ENCODE data around the gene RNU2-63P.
"Not testable (repeated sequence)": the region's sequence is repeated elsewhere in the genome, so short reads cannot be mapped to it uniquely, and the experiment has no call there.

RNU2-63P gene

DNA sequence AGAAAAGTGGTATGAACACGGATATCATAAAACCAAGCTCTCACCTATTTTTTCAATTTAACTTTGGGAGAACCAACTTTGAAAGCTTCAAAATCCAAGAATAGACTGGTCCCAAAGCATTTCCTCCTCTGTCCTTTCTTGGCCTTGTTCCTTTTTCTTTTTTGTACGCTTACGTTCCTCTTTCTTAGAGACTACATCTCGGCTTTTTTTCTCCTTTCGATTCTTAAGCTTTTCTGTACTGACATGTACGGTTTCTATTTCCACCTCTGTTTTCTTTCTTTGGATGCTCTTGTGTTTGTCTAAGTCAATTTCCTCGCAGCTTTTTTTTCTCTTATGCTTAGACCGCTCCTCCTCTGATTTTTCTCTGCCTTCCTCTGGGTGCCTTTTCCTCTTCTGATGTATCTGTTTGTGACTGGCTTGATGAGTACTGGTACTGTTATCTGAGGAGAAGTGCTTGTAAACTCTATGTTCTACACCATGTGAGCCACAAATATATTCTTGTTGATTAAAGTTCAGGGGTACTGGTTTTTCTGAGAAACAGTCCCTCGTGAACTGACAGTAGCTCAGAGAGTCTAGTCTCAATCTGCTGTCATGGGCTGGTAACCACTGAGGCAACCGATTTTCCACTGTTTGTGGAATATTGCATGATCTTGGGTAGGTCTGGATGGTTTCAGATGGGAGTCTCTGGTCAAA is 11.5 kb upstream of the RNU2-63P start:
- no peak for DNase-seq

DNA sequence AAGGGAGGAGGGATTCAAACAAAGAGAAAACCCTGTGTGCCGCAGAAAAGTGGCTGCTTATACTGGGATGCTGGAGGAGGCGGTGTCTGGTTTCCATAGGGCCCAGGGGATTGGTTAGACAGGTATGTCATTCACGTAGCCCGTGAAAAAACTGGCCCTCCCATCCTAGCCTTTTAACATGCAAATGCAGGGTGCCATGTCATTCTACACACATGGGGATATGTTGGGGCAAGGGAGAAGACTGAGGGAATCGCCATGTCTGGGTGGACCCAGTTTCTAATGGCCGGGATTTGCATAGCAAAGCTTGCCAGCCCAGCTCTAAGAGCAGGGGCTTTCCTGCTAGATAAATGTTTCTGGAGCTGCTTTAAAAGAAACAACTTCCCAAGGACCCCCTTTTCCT is 8.2 kb upstream of the RNU2-63P start:
- DNase-seq = no peak

DNA sequence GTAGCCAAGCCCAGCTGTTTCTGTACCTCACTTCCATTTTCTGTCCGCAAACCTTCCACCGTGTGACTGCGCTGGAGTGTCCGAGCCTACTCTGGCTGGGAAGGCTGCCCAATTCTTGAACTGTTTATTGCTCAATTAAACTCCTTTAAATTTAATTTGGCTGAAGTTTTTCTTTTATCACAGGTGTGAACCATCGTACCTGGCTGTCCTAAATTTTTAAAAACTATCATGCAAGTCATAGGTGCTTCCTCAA is 6.2 kb upstream of the RNU2-63P start:
- DNase-seq = no peak

DNA sequence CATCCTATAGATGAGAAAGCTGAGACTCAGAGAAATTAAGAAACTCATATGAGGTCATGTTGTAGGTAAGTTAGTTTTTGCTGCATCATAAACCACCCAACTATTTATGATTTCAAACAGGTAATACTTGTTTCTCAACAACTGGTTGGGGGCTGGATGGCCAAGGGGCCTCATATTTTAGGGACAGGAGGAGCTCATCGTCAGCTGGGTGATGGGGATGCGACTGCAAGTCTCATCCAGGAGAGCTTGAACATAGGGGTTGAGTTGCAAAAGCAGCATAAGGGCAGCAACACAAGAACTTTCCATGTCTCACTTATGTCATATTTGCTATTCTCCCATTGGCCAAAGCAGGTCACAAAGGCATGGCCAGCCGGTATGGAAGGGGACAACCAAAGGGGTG is 3.6 kb upstream of the RNU2-63P start:
- no peak for DNase-seq

DNA sequence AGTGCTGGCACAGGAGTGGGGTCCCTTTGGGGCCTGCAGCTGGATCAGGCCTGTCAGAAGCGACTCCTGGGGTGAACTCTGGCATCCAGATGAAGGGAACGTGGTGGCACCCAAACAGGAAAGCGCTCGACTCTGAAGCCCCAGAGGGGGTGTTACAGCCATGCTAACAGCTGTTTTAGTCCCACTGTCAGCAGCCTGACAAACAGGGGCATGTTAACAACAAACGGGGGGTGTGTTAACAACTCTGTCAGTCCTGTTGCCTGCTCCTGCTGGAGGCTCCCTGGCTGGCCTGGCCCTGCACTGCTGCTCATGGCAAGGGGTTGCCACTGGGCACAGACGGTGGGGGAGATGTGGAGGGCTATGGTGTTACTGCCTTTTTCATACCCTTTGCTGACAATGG is 2.6 kb upstream of the RNU2-63P start:
- no peak for DNase-seq

DNA sequence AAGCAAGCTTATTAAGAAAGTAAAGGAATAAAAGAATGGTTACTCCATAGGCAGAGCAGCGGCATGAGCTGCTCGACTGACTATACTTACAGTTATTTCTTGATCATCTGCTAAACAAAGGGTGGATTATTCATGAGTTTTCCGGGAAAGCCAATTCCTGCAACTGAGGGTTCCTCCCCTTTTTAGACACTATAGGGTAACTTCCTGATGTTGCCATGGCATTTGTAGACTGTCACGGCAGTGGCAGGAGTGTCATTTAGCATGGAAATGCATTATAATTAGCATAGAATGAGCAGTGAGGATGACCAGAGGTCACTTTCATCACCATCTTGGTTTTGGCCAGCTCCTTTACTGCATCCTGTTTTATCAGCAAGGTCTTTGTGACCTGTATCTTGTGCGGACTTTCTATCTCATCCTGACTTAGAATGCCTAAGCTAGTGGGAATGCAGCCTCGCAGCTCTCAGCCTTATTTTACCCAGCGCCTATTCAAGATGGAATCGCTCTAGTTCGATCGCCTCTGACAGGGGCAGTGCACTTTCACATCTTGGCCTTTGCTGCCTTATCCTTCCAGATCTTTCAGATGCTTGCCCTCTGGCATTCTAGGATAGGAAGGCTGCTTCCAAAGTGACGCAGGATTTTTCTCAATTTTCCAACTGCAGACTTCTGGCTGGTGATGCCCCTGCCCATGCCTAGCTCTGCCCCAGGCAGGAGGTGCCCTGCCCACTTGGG is 1.9 kb upstream of the RNU2-63P start:
- DNase-seq = not testable (repeated sequence)

DNA sequence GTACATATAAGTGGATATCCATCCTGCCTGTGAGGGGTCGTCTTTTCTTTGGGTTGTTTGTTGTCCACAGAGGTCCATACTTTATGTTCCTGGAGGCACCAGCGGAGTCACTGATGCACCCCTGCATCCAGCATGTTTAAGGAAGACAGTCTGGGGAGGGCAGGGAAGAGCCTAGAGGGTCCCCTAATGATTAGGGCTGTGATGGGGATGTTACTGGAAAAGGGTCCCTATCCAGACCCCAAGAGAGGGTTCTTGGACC is 1.4 kb upstream of the RNU2-63P start:
- DNase-seq = not testable (repeated sequence)

DNA sequence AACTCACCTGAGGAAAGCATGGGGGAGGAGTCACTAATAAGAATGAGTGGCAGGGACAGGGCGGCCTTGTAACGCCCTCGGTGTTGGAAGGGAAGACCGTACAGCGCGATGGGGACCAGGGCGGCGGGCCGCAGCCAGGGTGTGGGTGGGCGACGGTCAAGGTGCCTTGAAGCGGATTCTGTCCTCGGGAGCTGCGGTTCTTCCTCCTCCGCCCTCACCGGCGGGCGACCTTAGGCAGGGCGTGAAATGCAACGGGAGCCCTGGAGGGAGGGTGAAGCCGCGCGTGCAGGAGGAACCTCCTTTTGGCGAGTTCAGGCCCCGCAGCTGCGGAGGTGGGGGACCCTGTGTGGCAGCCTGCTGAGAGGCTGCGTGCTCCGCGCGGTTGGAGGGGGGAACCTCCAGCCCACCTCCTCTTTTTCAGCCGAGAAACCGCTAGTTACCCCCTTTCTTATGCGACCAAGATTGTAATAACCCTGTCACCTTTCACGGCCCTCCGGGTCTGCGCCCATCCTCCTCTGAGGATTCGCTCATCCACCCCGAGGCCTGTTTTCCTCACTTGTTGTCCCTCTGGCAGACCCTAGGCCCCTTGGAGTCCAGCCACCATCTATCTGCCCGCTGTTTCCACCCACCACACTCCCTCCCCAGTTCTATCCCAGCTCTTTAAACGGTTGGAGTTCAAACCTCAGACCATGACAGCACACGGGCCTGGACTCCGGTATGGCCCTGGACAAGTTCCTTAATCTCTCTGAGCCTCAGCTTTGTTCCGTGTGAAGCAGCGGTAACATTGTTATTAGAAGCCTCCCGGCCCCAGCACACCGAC is 823 bp upstream of the RNU2-63P start:
- DNase-seq = peak; percentile 85

DNA sequence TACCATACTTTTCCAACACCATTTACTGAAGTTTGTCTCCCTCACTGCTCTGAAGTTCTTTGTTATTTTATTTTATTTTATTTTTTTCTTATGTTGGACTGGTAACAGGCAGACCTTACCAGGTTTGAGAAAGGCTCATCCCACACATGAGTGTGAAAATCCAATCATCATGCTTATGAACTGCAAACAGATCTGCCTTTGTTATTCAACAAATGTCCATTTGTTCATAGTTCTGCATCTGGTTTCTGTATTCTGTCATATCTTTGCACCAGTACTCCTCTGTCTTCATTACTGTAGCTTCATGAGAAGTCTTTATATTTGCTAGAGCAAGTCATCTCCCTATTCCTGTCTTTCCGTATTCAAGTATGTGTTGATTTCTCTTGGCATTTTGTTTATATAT is 5.3 kb downstream of the RNU2-63P start:
- DNase-seq = no peak

DNA sequence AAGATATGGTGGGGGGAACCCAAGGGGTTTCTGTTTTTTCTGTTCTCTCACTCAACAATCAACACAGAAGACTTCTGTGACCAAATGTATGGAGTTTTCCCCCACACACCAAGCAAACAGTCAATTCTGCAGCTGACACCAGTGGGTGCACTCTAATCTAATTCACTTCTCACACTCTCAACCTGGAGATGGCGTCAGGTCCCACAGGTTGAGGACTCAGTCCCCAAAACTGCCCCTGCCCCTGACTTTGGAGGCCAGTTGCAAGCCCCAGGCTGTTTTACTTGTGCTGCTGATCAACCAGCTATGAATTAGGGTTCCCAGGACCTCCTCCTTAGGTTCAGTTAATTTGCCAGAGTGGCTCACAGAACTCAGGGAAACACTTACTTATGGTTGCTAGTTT is 6.2 kb downstream of the RNU2-63P start:
- no peak for DNase-seq

DNA sequence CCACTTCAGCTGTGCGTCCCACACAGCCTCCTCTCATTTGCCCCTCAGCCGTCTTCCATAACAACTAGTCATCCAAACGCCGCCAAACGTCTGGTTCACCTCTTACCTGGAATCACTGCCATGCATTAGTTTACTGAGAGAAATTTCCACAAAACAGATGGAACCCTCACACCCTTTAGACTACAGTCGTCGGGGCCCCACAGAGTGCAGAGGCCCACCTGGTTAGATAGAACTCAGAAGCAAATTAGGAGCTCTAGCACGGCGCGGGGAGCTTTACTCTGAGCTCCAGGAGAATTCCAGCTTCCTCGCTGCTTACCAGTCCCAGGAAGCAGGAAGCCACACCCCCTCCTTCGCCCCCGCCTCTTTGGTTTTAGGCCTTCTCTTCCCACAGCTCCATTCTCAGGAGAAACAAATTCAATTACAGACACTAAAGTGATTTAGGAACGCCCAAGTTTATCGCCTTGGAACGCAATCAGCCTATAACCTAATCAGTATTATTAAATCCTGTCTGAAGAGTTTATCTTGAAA is 9.4 kb downstream of the RNU2-63P start:
- no peak for DNase-seq

DNA sequence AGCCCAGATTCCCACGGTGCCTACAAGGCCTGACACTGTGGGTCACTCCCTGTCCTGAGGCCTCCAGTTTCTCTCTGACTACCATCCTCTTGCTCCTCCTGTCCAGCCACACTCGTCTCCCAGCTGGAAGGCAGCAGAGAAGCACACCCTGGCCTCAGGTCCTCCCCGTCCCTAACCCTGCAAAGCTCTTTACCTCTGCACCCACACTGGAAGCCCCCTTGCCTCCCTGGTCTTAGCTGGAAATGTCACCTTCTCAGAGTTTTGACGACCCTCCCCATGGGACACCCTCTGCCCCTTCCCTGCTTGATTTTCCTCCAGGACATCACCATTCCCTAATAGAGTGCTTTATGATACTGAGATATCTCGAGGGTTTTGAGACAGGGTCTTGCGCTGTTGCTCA is 10.6 kb downstream of the RNU2-63P start:
- no peak for DNase-seq

DNA sequence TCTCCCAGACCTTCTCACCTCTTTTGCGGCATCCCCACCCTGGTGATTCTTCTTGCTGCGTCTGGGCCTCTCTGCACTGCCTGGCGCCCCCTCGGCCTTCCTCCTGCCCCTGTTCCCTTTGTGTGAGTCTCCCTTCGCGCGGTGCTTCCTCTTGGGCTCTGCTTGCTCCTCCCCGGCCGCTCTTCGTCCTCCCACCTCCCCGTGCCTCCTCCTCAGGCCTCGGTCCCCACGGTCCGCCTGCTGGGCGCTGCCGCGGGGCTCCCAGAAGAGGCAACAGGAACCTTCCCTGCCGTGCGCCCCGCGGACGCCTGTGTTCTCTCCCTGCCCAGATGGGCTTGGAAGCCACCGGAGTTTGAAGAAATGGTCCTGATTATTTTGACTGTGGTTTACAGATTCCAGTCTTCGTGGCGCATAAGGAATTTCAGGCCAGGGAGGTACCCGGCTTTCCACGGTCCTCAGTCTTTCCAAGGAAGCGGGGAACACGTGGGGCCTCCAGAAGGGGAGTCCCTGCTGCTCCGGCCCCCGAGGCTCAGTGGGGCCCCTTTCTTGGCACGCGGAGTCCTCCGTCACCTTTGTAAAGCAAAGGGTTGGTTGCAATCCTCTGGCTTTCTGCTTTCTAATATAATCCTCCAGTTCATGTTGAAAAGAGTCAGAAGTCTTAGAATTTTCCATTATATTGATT is 13.1 kb downstream of the RNU2-63P start:
- no peak for DNase-seq

DNA sequence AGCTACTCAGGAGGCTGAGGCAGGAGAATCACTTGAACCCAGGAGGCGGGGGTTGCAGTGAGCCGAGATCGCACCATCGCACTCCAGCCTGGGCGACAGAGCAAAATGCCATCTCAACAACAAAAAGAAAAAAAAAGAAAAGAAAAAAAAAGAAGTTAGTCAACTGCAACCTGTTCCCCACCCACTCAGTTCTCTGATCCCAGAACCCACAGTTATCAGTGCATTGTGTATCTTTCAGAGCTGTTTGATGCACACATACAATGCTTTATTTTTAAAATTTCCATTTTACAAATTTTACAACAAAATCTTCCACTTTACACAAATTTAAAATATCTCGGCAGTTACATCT is 14.0 kb downstream of the RNU2-63P start:
- DNase-seq = no peak

DNA sequence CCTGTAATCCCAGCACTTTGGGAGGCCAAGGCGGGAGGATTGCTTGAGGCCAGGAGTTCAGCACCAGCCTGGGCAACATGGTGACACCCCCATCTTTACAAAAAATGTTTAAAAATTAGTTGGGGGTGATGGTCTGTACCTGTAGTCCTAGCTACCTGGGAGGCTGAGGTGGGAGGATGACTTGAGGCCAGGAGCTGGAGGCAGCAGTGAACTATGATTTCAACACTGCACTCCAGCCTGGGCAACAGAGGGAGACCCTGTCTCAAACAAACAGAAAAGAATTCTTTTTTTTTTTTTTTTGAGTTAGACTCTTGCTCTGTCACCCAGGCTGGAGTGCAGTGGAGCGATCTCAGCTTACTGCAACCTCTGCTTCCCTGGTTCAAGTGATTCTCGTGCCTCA is 15.9 kb downstream of the RNU2-63P start:
- not testable (repeated sequence) for DNase-seq

DNA sequence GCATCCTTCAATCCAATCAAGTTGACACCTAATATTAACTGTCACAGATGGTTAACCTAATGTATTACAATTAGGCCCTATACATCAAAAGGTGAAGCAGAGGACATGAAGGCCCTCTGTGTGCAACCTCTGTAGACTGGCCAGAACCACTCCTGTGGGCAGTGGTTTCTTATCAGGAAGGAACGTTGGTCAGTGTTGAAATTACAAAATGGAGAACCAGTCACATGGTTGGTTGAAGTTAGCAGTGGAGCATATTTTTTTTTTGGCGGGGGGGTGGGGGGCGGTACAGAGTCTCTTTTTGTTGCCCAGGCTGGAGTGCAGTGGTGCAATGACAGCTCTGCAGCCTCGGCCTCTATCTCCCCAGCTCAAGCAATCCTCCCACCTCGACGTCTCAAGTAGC is 19.8 kb downstream of the RNU2-63P start:
- DNase-seq = no peak

DNA sequence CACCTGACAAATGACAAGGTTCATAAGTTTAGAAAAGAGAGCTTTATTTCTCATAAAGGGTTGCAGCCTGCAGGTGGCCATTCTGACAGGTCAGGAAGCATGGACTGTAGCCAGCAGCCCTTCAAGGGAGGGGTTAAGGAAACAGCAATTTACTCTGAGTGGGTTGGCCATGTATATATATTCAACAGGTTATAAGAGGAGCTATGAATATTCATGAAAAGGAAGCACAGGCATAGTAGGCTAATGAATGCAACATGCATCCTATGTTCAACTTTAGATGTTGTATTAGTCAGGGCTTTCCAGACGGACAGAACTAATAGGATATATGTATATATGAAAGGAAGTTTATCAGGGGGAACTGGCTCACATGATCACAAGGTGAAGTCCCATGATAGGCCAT is 20.6 kb downstream of the RNU2-63P start:
- no peak for DNase-seq

DNA sequence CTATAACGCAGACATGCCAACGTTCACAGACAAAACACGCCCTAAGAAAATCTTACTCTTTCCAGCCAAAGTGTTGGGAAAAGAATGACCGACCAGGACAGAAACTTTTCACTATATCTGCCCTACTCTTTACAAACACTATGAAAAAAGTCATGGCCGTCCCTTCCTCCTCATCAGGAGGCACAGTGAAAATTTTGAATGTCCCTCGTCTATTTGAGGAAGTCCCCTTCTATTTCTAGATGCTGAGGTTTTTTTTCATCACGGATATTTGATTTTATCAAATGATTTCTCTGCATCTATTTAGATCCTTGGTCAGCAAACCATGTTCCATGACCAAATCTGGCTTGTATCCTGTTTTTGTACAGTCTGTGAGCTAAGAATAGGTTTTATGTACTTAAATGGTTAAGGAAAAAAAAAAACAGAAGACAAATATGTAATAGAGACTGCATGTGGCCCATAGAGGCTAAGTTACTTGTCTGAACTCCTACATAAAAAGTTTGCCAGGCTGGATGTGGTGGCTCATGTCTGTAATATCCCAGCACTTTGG is 22.0 kb downstream of the RNU2-63P start:
- not testable (repeated sequence) for DNase-seq

DNA sequence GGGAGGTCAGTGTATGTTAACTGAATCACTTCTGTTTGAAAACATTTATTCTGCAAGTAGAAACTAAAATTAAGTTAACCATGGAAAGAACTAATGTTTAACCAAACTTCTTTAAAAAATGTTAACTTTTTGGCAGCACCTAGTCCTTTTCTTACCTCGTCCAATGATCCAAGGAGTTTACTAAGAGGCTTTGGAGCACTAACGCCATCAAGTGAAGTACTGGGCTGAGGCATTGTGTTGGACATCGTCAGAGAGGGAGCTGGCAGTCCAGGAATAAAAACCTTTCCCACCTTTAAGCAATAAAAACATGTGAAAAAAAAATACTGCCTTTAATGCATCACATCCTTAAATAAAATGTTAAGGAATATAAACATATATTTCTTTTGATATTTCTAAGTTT is 23.8 kb downstream of the RNU2-63P start:
- not testable (repeated sequence) for DNase-seq

DNA sequence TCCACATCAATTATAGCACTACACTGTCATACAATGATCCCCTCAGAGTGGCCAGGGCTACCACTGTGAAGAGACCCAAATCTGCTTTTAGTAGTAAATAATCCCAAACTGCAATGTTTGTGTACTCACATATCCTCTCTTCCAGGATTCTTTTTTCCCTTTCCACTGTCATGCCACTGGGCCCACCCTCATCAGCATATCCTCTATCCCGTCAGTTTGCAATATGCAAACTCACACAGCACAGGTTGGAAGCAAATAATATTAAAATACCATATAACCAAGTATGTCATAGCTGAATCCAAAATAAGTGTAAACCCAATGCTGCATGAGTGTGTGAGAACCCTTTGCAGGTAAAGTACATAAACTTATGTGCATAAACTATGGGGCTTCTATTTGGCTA is 28.9 kb downstream of the RNU2-63P start:
- DNase-seq = not testable (repeated sequence)

DNA sequence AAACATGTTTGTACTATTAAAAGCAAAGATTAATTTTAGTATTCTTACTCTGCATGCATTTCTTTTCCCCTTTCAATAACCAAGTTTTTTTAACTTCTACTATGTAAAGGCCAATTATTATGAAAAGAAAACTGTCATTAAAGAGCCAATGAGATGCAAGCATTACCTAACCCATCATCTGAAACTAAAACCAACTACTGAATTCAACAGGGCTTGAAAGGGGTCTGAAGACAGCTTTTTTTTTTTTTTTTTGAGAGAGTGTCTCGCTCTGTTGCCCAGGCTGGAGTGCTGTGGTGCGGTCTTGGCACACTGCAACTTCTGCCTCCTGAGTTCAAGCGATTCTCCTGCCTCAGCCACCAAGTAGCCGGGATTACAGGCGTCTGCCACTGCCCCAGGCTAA is 30.4 kb downstream of the RNU2-63P start:
- DNase-seq = not testable (repeated sequence)

DNA sequence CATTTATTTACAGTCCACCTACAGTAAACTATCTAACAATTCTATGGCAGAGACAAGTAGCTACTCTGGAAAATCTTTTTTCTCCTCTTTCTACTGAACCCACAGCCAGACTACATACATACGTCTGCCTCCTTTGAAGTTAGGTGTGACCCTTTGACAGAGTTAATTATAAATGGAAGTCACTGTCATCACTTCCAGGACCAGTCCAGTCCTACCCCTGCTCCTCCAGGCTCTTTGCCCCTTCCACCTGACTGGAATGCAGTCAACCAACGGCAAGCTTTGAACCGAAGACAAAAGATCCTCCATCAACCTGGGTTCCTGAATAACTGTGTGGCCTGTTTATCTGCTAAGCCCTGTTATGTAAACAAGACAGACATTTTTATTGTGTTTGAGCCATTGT is 35.2 kb downstream of the RNU2-63P start:
- DNase-seq = not testable (repeated sequence)

DNA sequence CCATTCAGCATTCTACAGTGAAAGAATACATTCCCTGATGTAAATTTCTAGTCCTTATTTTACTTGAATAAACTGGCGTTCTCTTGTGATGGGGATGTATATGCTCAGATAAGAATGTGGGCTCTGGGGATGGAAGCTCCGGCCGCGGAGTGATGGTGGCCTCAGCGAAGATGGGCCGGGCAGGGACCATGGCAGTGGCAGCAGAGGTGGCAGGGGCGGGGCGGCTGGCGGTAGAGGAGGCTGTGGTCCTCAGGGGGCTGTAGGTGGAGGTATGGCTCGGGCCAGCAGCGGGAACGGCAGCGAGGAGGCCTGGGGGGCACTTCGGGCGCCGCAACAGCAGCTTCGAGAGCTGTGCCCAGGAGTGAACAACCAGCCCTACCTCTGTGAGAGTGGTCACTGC is 44.0 kb downstream of the RNU2-63P start:
- DNase-seq = not testable (repeated sequence)
